Mesenchymal stem cell (in vitro differentiated cells and primary cell): ENCODE data around the gene CSTF2.

Experiments used
- DNase-seq: peaks from one replicate; pipeline ENCODE4 v3.0.0-alpha.2; 2013
- H2AFZ ChIP-seq: one replicate; pipeline ENCODE4 v1.6.1; 2013; ENCODE audit warnings: low read depth, mild to moderate bottlenecking, control low read depth, inconsistent platforms, low read length, moderate library complexity
- H2AK5ac ChIP-seq: 2 replicates; pipeline ENCODE4 v1.6.1; 2013; ENCODE audit warnings: low read length, moderate library complexity, mild to moderate bottlenecking, inconsistent platforms; ENCODE audit not compliant: severe bottlenecking
- H2BK120ac ChIP-seq: one replicate; pipeline ENCODE4 v1.6.1; 2013; ENCODE audit warnings: low read depth, mild to moderate bottlenecking, inconsistent platforms, low read length, moderate library complexity
- H2BK12ac ChIP-seq, 2 experiments: one replicate each; pipeline ENCODE4 v1.6.1; 2013; ENCODE audit warnings: inconsistent platforms in 2 of 2, low read length in 2 of 2, mild to moderate bottlenecking in 2 of 2, moderate library complexity in 2 of 2, control low read depth in 1 of 2
- H2BK15ac ChIP-seq: one replicate; pipeline ENCODE4 v1.6.1; 2013; ENCODE audit warnings: mild to moderate bottlenecking, low read depth, inconsistent platforms; ENCODE audit not compliant: poor library complexity, severe bottlenecking
- H2BK5ac ChIP-seq: 2 replicates; pipeline ENCODE4 v1.6.1; 2013; ENCODE audit warnings: low read depth, mild to moderate bottlenecking, low read length, control low read depth, inconsistent platforms; ENCODE audit not compliant: poor library complexity, severe bottlenecking
- H3K14ac ChIP-seq, 2 experiments: one replicate each; pipeline ENCODE4 v1.6.1; 2013; ENCODE audit warnings: inconsistent platforms in 2 of 2, low read length in 2 of 2, control low read depth in 1 of 2, mild to moderate bottlenecking in 1 of 2, moderate library complexity in 1 of 2
- H3K18ac ChIP-seq, 2 experiments: one replicate each; pipeline ENCODE4 v1.6.1; 2013; ENCODE audit warnings: inconsistent platforms in 2 of 2, low read length in 2 of 2, control low read depth in 1 of 2, low read depth in 1 of 2, mild to moderate bottlenecking in 1 of 2
- H3K23ac ChIP-seq, 2 experiments: one replicate each; pipeline ENCODE4 v1.6.1; 2013; ENCODE audit warnings: inconsistent platforms in 2 of 2, low read length in 2 of 2, mild to moderate bottlenecking in 2 of 2, moderate library complexity in 2 of 2, control low read depth in 1 of 2
- H3K27ac ChIP-seq: 2 replicates; pipeline ENCODE4 v1.5.1; 2013; ENCODE audit warnings: mild to moderate bottlenecking, moderate library complexity, low read length, control low read depth, inconsistent platforms; ENCODE audit not compliant: poor library complexity, severe bottlenecking
- H3K27me3 ChIP-seq, 2 experiments: 2 replicates each; pipeline versions ENCODE4 v1.6.1 to v1.7.0; 2013; ENCODE audit warnings: low read length in 2 of 2, mild to moderate bottlenecking in 2 of 2, moderate library complexity in 2 of 2, control low read depth in 1 of 2, inconsistent platforms in 1 of 2; ENCODE audit not compliant: control insufficient read depth in 1 of 2, insufficient read depth in 1 of 2
- H3K36me3 ChIP-seq, 2 experiments: 2 replicates each; pipeline versions ENCODE4 v1.6.1 to v1.7.0; 2013; ENCODE audit warnings: low read length in 2 of 2, control low read depth in 1 of 2, inconsistent platforms in 1 of 2, low read depth in 1 of 2, mild to moderate bottlenecking in 1 of 2; ENCODE audit not compliant: insufficient read depth in 2 of 2, control insufficient read depth in 1 of 2
- H3K4ac ChIP-seq, 2 experiments: one replicate each; pipeline ENCODE4 v1.6.1; 2013; ENCODE audit warnings: inconsistent platforms in 2 of 2, low read length in 2 of 2, mild to moderate bottlenecking in 2 of 2, moderate library complexity in 2 of 2, control low read depth in 1 of 2, low read depth in 1 of 2
- H3K4me1 ChIP-seq: 2 replicates; pipeline ENCODE4 v1.6.1; 2013; ENCODE audit warnings: low read depth, low read length, control low read depth; ENCODE audit not compliant: control insufficient read depth, insufficient read depth
- H3K4me2 ChIP-seq: 2 replicates; pipeline ENCODE4 v1.6.1; 2013; ENCODE audit warnings: low read length, mild to moderate bottlenecking, inconsistent platforms; ENCODE audit not compliant: poor library complexity, severe bottlenecking
- H3K4me3 ChIP-seq, 2 experiments: 2 replicates each; pipeline versions ENCODE4 v1.5.1 to v1.7.0; 2013; ENCODE audit warnings: low read length in 2 of 2, mild to moderate bottlenecking in 2 of 2, control low read depth in 1 of 2, low read depth in 1 of 2; ENCODE audit not compliant: insufficient read depth in 1 of 2
- H3K79me1 ChIP-seq: replicated peaks from 2 replicates; pipeline ENCODE4 v1.6.1; 2013; ENCODE audit warnings: mild to moderate bottlenecking, control low read depth, low read length, inconsistent platforms; ENCODE audit not compliant: poor library complexity, severe bottlenecking
- H3K9ac ChIP-seq: 2 replicates; pipeline ENCODE4 v1.7.0; 2013; ENCODE audit warnings: mild to moderate bottlenecking, low read length, moderate library complexity
- H3K9me3 ChIP-seq: 2 replicates; pipeline ENCODE4 v1.7.0; 2013; ENCODE audit warnings: mild to moderate bottlenecking, low read length; ENCODE audit not compliant: control insufficient read depth
- H4K8ac ChIP-seq: one replicate; pipeline ENCODE4 v1.6.1; 2013; ENCODE audit warnings: inconsistent platforms, mild to moderate bottlenecking, low read length, moderate library complexity
- H4K91ac ChIP-seq: one replicate; pipeline ENCODE4 v1.6.1; 2013; ENCODE audit warnings: mild to moderate bottlenecking, low read length, inconsistent platforms
- WGBS: methylation state at CpG from one replicate; pipeline ENCODE4 v1.1.7; 2013; ENCODE audit warnings: mixed read lengths; 5-methylcytosine and 5-hydroxymethylcytosine counted together
- small RNA-seq: library from polyadenylated mRNA; stranded (forward); fragments of <200 nt; extraction: miRNeasy Mini kit (QIAGEN cat#:217004); gene quantifications from one replicate; pipeline ENCODE3, GENCODE V24; 2013; ENCODE audit warnings: low read depth

The CSTF2 gene

DNA sequence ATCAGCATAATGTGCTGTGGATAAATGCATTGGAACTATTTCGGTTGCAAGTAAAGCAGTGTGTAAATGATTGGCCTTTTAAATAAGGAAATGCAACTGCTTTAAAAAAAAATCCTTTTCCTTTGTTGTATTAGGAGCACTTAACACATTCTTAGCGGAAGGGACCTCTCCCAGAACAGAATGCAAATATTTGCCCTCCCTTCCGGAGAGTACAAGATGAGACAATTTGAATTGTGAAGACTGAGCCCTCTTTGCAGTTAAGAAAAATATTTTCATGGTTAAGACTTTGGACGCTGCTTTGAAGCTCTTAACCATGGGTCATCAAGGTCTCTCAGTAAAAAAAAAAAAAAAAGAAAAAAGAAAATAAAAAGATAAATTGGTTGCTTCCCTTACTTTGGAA lies 63.5 kb downstream of the CSTF2 start:
- no peak overlapping the region for H3K27ac ChIP-seq
- H3K4me2 ChIP-seq, result no peak overlapping the region
- no peak overlapping the region for H4K91ac ChIP-seq
- no peaks in the 10 kb centered on the region for H3K36me3 ChIP-seq
- H3K79me1 ChIP-seq, result no peaks in the 10 kb centered on the region
- H2BK120ac ChIP-seq, result no peak overlapping the region
- DNase-seq, result no peak
- H4K8ac ChIP-seq, result no peak overlapping the region
- no peak overlapping the region for H3K4me3 ChIP-seq
- H3K23ac ChIP-seq, result no peak overlapping the region
- no peak overlapping the region for H3K9ac ChIP-seq
- no peak overlapping the region for H2BK5ac ChIP-seq
- H3K4me1 ChIP-seq, result no peaks in the 10 kb centered on the region
- no peak overlapping the region for H2AFZ ChIP-seq
- no peak overlapping the region for H2BK15ac ChIP-seq
- no peak overlapping the region for H3K14ac ChIP-seq
- H3K18ac ChIP-seq, result no peak overlapping the region
- H3K27me3 ChIP-seq, result peaks cover 0 to 31% of the 10 kb centered on the region in 2 experiments
- H2AK5ac ChIP-seq, result no peak overlapping the region
- no CpG with 5 or more reads among the region's 4 CpGs for WGBS
- no peak overlapping the region for H3K4ac ChIP-seq
- H2BK12ac ChIP-seq, result no peak overlapping the region
- H3K9me3 ChIP-seq, result no peaks in the 10 kb centered on the region

Small RNA genes lying within 50 kb of the gene (small RNA-seq; reads per million reads assigned to genes)
- 1.2 reads per million for gene RF00411
